Measurements from ENCODE around the gene TMEM266.
A peak's percentile ranks its signal among the peaks of the same experiment; 100 is the strongest.

TMEM266 gene

GRCh38 chr15:76134537-76134936, 74.8 kb downstream of the TMEM266 start:
- DNase-seq: no peak

GRCh38 chr15:76135516-76135915, 75.7 kb downstream of the TMEM266 start:
- DNase-seq: no peak

GRCh38 chr15:76138436-76138835, 78.7 kb downstream of the TMEM266 start:
- DNase-seq: no peak

GRCh38 chr15:76139368-76140073, 79.7 kb downstream of the TMEM266 start:
- DNase-seq: peak; percentile 76

- DNase-seq: no peak
Measured at GRCh38 chr15:76140074-76140464, 80.3 kb downstream of the TMEM266 start.

- DNase-seq: no peak
Measured at GRCh38 chr15:76146812-76147211, 87.0 kb downstream of the TMEM266 start.

- DNase-seq: peak; percentile 74
Measured at GRCh38 chr15:76147906-76148570, 88.3 kb downstream of the TMEM266 start.

- DNase-seq: no peak
Measured at GRCh38 chr15:76149291-76149915, 89.6 kb downstream of the TMEM266 start.

GRCh38 chr15:76150513-76150912, 90.7 kb downstream of the TMEM266 start:
- DNase-seq: peak; percentile 47

GRCh38 chr15:76150971-76151598, 91.3 kb downstream of the TMEM266 start:
- peak; percentile 76 for DNase-seq

- no peak for DNase-seq
Measured at GRCh38 chr15:76151599-76151974, 91.8 kb downstream of the TMEM266 start.

GRCh38 chr15:76152197-76152596, 92.4 kb downstream of the TMEM266 start:
- no peak for DNase-seq

- DNase-seq: no peak
Measured at GRCh38 chr15:76153241-76154197, 93.7 kb downstream of the TMEM266 start.

- peak; percentile 58 for DNase-seq
Measured at GRCh38 chr15:76155731-76156130, 95.9 kb downstream of the TMEM266 start.

GRCh38 chr15:76158226-76158625, 98.4 kb downstream of the TMEM266 start:
- no peak for DNase-seq

GRCh38 chr15:76158815-76159214, 99.0 kb downstream of the TMEM266 start:
- no peak for DNase-seq

GRCh38 chr15:76159282-76159681, 99.5 kb downstream of the TMEM266 start:
- no peak for DNase-seq

GRCh38 chr15:76160426-76161152, 100.8 kb downstream of the TMEM266 start:
- no peak for DNase-seq

GRCh38 chr15:76161153-76162035, 101.6 kb downstream of the TMEM266 start:
- DNase-seq: peak; percentile 46

- DNase-seq: no peak
Measured at GRCh38 chr15:76162036-76162398, 102.2 kb downstream of the TMEM266 start.

Measured in right hindlimb (tissue), 1 donor.